T-cell (primary cell): ENCODE data around the gene MYH9. TPM values are rescaled to one million over a fixed set of nuclear protein-coding genes. Genes with fewer than 3 reads are reported as not detected.
A peak's percentile ranks its signal among the peaks of the same experiment; 100 is the strongest.
"Not testable (repeated sequence)": the region's sequence is repeated elsewhere in the genome, so short reads cannot be mapped to it uniquely, and the experiment has no call there.

Source experiments
- ATAC-seq, 4 experiments: fragments of 200-7000 bp in 3 of 4; fragments of 150-1000 bp in 1 of 4; cut with Tn5 transposase; replicated peaks in 1 of 4; 1 replicate in 3 of 4; 2 replicates in 1 of 4; pipeline ENCODE4 v1.10.0; 2021; ENCODE audit warnings: moderate library complexity in 3 of 4, mild to moderate bottlenecking in 2 of 4, moderate number of reproducible peaks in 1 of 4
- CTCF ChIA-PET, 2 donors: fragments of 300-600 bp; sonication (Branson Sonifier 250); formaldehyde crosslinking; loops; one replicate each; lab custom pipeline; 2022; ENCODE audit warnings: antibody characterized with exemption in 2 of 2; lab: Charles Lee
- POLR2A ChIA-PET, 2 donors: fragments of 300-600 bp; sonication (Branson Sonifier 250); formaldehyde crosslinking; loops; one replicate each; lab custom pipeline; 2022; ENCODE audit warnings: antibody characterized with exemption in 2 of 2; lab: Charles Lee
- DNase-seq, 35 experiments: peaks; one replicate each; pipeline versions ENCODE4 v3.0.0 to v3.0.0-alpha.2; 2013 to 2023
- H3K27ac ChIP-seq: one replicate; pipeline ENCODE4 v1.5.1; 2013; ENCODE audit warnings: low read length
- H3K27me3 ChIP-seq, 2 experiments: replicated peaks in 1 of 2; 1 replicate in 1 of 2; 2 replicates in 1 of 2; pipeline versions ENCODE4 v1.6.1 to v1.7.0; 2013; ENCODE audit warnings: low read length in 1 of 2, mixed read lengths in 1 of 2; ENCODE audit not compliant: control insufficient read depth in 2 of 2, insufficient read depth in 2 of 2; ENCODE audit errors: extremely low read depth in 1 of 2
- H3K36me3 ChIP-seq, 2 donors: 1 replicate in 1 of 2; 2 replicates in 1 of 2; pipeline versions ENCODE4 v1.6.1 to v1.7.0; 2013; ENCODE audit warnings: low read length in 1 of 2; ENCODE audit not compliant: control insufficient read depth in 2 of 2, insufficient read depth in 1 of 2; ENCODE audit errors: extremely low read depth in 1 of 2
- H3K4me1 ChIP-seq, 2 experiments: 1 replicate in 1 of 2; 2 replicates in 1 of 2; pipeline versions ENCODE4 v1.6.1 to v1.7.0; 2013; ENCODE audit warnings: low read length in 2 of 2, mixed read lengths in 1 of 2; ENCODE audit not compliant: insufficient read depth in 2 of 2, control insufficient read depth in 1 of 2; ENCODE audit errors: extremely low read depth in 1 of 2
- H3K4me3 ChIP-seq, 2 donors: 1 replicate in 1 of 2; 2 replicates in 1 of 2; pipeline versions ENCODE4 v1.5.1 to v1.7.0; 2013; ENCODE audit warnings: mild to moderate bottlenecking in 2 of 2, low read length in 1 of 2, moderate library complexity in 1 of 2; ENCODE audit not compliant: control insufficient read depth in 1 of 2; ENCODE audit errors: extremely low read depth in 1 of 2
- H3K9me3 ChIP-seq: 2 replicates; pipeline ENCODE4 v1.7.0; 2013
- H3K27ac Mint-ChIP-seq, 2 donors: one replicate each; pipeline ENCODE4 v1.8.0; 2020 to 2021; ENCODE audit warnings: mild to moderate bottlenecking in 2 of 2, mixed read lengths in 2 of 2
- H3K27me3 Mint-ChIP-seq, 2 donors: one replicate each; pipeline ENCODE4 v1.8.0; 2021 to 2022; ENCODE audit warnings: mixed read lengths in 2 of 2
- H3K36me3 Mint-ChIP-seq: one replicate; pipeline ENCODE4 v1.8.0; 2021; ENCODE audit warnings: mixed read lengths
- H3K4me1 Mint-ChIP-seq, 3 donors: one replicate each; pipeline ENCODE4 v1.8.0; 2020 to 2022; ENCODE audit warnings: mixed read lengths in 3 of 3, mild to moderate bottlenecking in 1 of 3
- H3K4me3 Mint-ChIP-seq, 3 donors: one replicate each; pipeline ENCODE4 v1.8.0; 2020 to 2022; ENCODE audit warnings: mild to moderate bottlenecking in 3 of 3, mixed read lengths in 3 of 3, moderate library complexity in 3 of 3
- H3K9me3 Mint-ChIP-seq, 3 donors: one replicate each; pipeline ENCODE4 v1.8.0; 2020 to 2022; ENCODE audit warnings: mixed read lengths in 3 of 3
- WGBS: methylation state at CpG from one replicate; pipeline ENCODE4 v1.1.5; 2013; ENCODE audit warnings: missing lambda C conversion rate; ENCODE audit not compliant: insufficient coverage; 5-methylcytosine and 5-hydroxymethylcytosine counted together
- total RNA-seq, 35 experiments: library from RNA in 6 of 35; stranded (reverse) in 6 of 35; fragments of 120-200 nt in 1 of 35; gene quantifications; one replicate each; pipeline versions ENCODE4 v1.2.1 to v1.2.4 and lab custom pipeline; 2013 to 2026

The MYH9 gene
- total RNA-seq, 5 donors from 2014 or later (not counting 1 experiment from before 2014, with no cell fraction given), result 816 to 1,109 (median 896) TPM

GRCh38 chr22:36389122-36389521 lies 1.4 kb upstream of the MYH9 start:
- 100% methylated on average over 5 of the region's 14 CpGs for WGBS
- H3K27me3 Mint-ChIP-seq, H3K27ac ChIP-seq, H3K4me3 ChIP-seq, H3K27ac Mint-ChIP-seq, H3K9me3 Mint-ChIP-seq, H3K9me3 ChIP-seq, ATAC-seq, H3K36me3 ChIP-seq, H3K36me3 Mint-ChIP-seq, DNase-seq, H3K27me3 ChIP-seq: not testable (repeated sequence)
- peaks cover 7 to 25% of the 10 kb centered on the region in 2 experiments for H3K4me1 ChIP-seq
- POLR2A ChIA-PET, result interaction anchor here in 1 of 2 donors (2.0 kb wide), 1 partner anchor 24 kb away, joined by 6 read pairs; no protein-coding TSS in a partner anchor
- peak overlapping the region in 2 of 3 donors; percentile 78 to 98 for H3K4me3 Mint-ChIP-seq
- CTCF ChIA-PET, result interaction anchor here in 1 of 2 donors (0.8 to 2.0 kb wide), 4 partner anchors 12 to 82 kb away, joined by 3 to 11 read pairs (median 4); no protein-coding TSS in a partner anchor
- peaks cover 16 to 36% (median 29%) of the 10 kb centered on the region in 3 donors for H3K4me1 Mint-ChIP-seq

- Histone ChIP-seq H3K27ac (peak overlapping the region; percentile 23), H3K4me3 (peak overlapping the region; percentile 68 to 97), H3K36me3 (peaks cover 2 to 10% of the 10 kb centered on the region in 2 donors), H3K9me3 (no peaks in the 10 kb centered on the region), H3K27me3 (no peaks in the 10 kb centered on the region), H3K4me1 (peaks cover 13 to 40% of the 10 kb centered on the region in 2 experiments)
- ChIA-PET POLR2A (interaction anchor here in 1 of 2 donors (0.6 to 2.0 kb wide), 2 partner anchors 15 to 23 kb away, joined by 6 to 8 read pairs; no protein-coding TSS in a partner anchor), CTCF (interaction anchor here in 1 of 2 donors (1.1 to 2.0 kb wide), 2 partner anchors 10 to 58 kb away, joined by 3 to 11 read pairs; no protein-coding TSS in a partner anchor)
- ATAC-seq (no peak), DNase-seq (no peak)
- peaks cover 12% of the 10 kb centered on the region for H3K36me3 Mint-ChIP-seq
- H3K27ac Mint-ChIP-seq, result peak overlapping the region; percentile 69 to 84
- H3K9me3 Mint-ChIP-seq, result no peaks in the 10 kb centered on the region
- peak overlapping the region; percentile 77 to 98 (median 78) for H3K4me3 Mint-ChIP-seq
- 0% methylated on average over 31 of the region's 31 CpGs for WGBS
- peaks cover 29 to 50% (median 43%) of the 10 kb centered on the region in 3 donors for H3K4me1 Mint-ChIP-seq
- H3K27me3 Mint-ChIP-seq, result no peaks in the 10 kb centered on the region
Observed at GRCh38 chr22:36387709-36387958, 133 bp downstream of the MYH9 start.

GRCh38 chr22:36386900-36387708 lies 663 bp downstream of the MYH9 start:
- Mint-ChIP-seq H3K27ac (peak overlapping the region; percentile 89 to 98), H3K4me1 (peaks cover 31 to 53% (median 46%) of the 10 kb centered on the region in 3 donors), H3K9me3 (no peaks in the 10 kb centered on the region), H3K4me3 (peak overlapping the region; percentile 88 to 98 (median 95)), H3K36me3 (peaks cover 12% of the 10 kb centered on the region), H3K27me3 (no peaks in the 10 kb centered on the region)
- ChIA-PET CTCF (interaction anchor here in 1 of 2 donors (1.1 to 2.0 kb wide), 2 partner anchors 10 to 58 kb away, joined by 3 to 11 read pairs; no protein-coding TSS in a partner anchor), POLR2A (interaction anchor here in 1 of 2 donors (0.6 to 2.0 kb wide), 4 partner anchors 15 to 39 kb away, joined by 3 to 8 read pairs (median 6); no protein-coding TSS in a partner anchor)
- DNase-seq, result peak in 11 of 35 experiments; percentile 36 to 63 (median 44)
- H3K4me1 ChIP-seq, result peaks cover 15 to 45% of the 10 kb centered on the region in 2 experiments
- H3K4me3 ChIP-seq, result peak overlapping the region; percentile 86 to 97
- ATAC-seq, result peak in 3 of 4 experiments; percentile 21 to 27 (median 21)
- H3K27ac ChIP-seq, result peak overlapping the region; percentile 79
- no peaks in the 10 kb centered on the region for H3K27me3 ChIP-seq
- no peaks in the 10 kb centered on the region for H3K9me3 ChIP-seq
- WGBS, result under 1% methylated on average over 91 of the region's 91 CpGs
- H3K36me3 ChIP-seq, result peaks cover 2 to 10% of the 10 kb centered on the region in 2 donors

GRCh38 chr22:36386351-36386899 lies 1.3 kb downstream of the MYH9 start:
- H3K4me3 ChIP-seq, result peak overlapping the region; percentile 86 to 97
- peak overlapping the region; percentile 79 for H3K27ac ChIP-seq
- peaks cover 19 to 52% of the 10 kb centered on the region in 2 experiments for H3K4me1 ChIP-seq
- ATAC-seq, result no peak
- ChIA-PET CTCF (interaction anchor here in 1 of 2 donors (2.3 kb wide), 1 partner anchor 21 kb away, joined by 15 read pairs; no protein-coding TSS in a partner anchor), POLR2A (interaction anchor here in 1 of 2 donors (0.6 to 0.8 kb wide), 2 partner anchors 22 to 39 kb away, joined by 3 to 6 read pairs; no protein-coding TSS in a partner anchor)
- no peaks in the 10 kb centered on the region for H3K27me3 Mint-ChIP-seq
- H3K27ac Mint-ChIP-seq, result peak overlapping the region; percentile 89 to 98
- no peaks in the 10 kb centered on the region for H3K27me3 ChIP-seq
- peaks cover 15% of the 10 kb centered on the region for H3K36me3 Mint-ChIP-seq
- no peaks in the 10 kb centered on the region for H3K9me3 Mint-ChIP-seq
- H3K4me3 Mint-ChIP-seq, result peak overlapping the region; percentile 88 to 98 (median 95)
- peak in 12 of 35 experiments; percentile 23 to 68 (median 40) for DNase-seq
- WGBS, result 0% methylated on average over 15 of the region's 18 CpGs
- no peaks in the 10 kb centered on the region for H3K9me3 ChIP-seq
- H3K4me1 Mint-ChIP-seq, result peaks cover 38 to 60% (median 52%) of the 10 kb centered on the region in 3 donors
- peaks cover 2 to 12% of the 10 kb centered on the region in 2 donors for H3K36me3 ChIP-seq

GRCh38 chr22:36385491-36386350 lies 2.0 kb downstream of the MYH9 start:
- H3K4me3 Mint-ChIP-seq, result peak overlapping the region; percentile 88 to 98 (median 95)
- peak overlapping the region; percentile 89 to 98 for H3K27ac Mint-ChIP-seq
- ATAC-seq (peak in 1 of 4 experiments; percentile 17), DNase-seq (peak in 32 of 35 experiments; percentile 38 to 78 (median 60))
- no peaks in the 10 kb centered on the region for H3K9me3 ChIP-seq
- 2% methylated on average over 6 of the region's 12 CpGs for WGBS
- peaks cover 45 to 67% (median 58%) of the 10 kb centered on the region in 3 donors for H3K4me1 Mint-ChIP-seq
- H3K27me3 ChIP-seq, result no peaks in the 10 kb centered on the region
- H3K4me3 ChIP-seq, result peak overlapping the region; percentile 86 to 97
- no peaks in the 10 kb centered on the region for H3K9me3 Mint-ChIP-seq
- peaks cover 15% of the 10 kb centered on the region for H3K36me3 Mint-ChIP-seq
- H3K27me3 Mint-ChIP-seq, result no peaks in the 10 kb centered on the region
- ChIA-PET CTCF (interaction anchor here (0.6 to 2.3 kb wide), 13 partner anchors 9 to 1699 kb away, joined by 3 to 15 read pairs (median 5); no protein-coding TSS in a partner anchor), POLR2A (interaction anchor here (0.5 to 1.9 kb wide), 10 partner anchors 9 to 99 kb away, joined by 3 to 14 read pairs (median 6); no protein-coding TSS in a partner anchor)
- peak overlapping the region; percentile 79 for H3K27ac ChIP-seq
- peaks cover 2 to 17% of the 10 kb centered on the region in 2 donors for H3K36me3 ChIP-seq
- H3K4me1 ChIP-seq, result peaks cover 25 to 59% of the 10 kb centered on the region in 2 experiments
